ENCODE data around the gene MYLK2. TPM values are rescaled to one million over a fixed set of nuclear protein-coding genes. Genes with fewer than 3 reads are reported as not detected.

MYLK2 gene
- total and polyA plus RNA-seq, 2 of the 4 experiments (the other 2 are of a cell fraction), result 0.18 to 0.27 TPM

- TF ChIP-seq CEBPB (IDR thresholded peaks at IDR 0.05; ENCODE audit: low read depth, low read length), result no peak
- TF ChIP-seq MXI1 (IDR thresholded peaks at IDR 0.05; ENCODE audit: borderline replicate concordance, low read depth, low read length), result no peak
Measured at GRCh38 chr20:31883829-31884228, 64.7 kb downstream of the MYLK2 start (continued).

Small RNA genes within 50 kb of the gene (microRNA-seq; reads per million reads assigned to microRNA genes)
- gene AL160175.1 (ENCODE audit: insufficient read depth, insufficient read length), result not detected

Small RNA genes within 50 kb of the gene (small RNA-seq; reads per million reads assigned to genes)
- gene AL160175.1, result 0 reads per million in 5 experiments

Other genes with a start within 250 kb of the MYLK2 start
- 174 and 186 TPM in 2 replicates for gene ID1, start 214.1 kb upstream of the MYLK2 start, total RNA-seq (2012; rRNA removed)
- gene ID1, start 214.1 kb upstream of the MYLK2 start, polyA plus RNA-seq (2012; rRNA removed), result 148 and 156 TPM in 2 replicates
- not detected in 2 replicates for gene COX4I2, start 181.4 kb upstream of the MYLK2 start, total RNA-seq (2012; rRNA removed)
- gene COX4I2, start 181.4 kb upstream of the MYLK2 start, polyA plus RNA-seq (2012; rRNA removed), result not detected in 2 replicates
- gene BCL2L1, start 96.5 kb upstream of the MYLK2 start, total RNA-seq (2012; rRNA removed), result 41.9 and 45.5 TPM in 2 replicates
- 40.2 and 41.9 TPM in 2 replicates for gene BCL2L1, start 96.5 kb upstream of the MYLK2 start, polyA plus RNA-seq (2012; rRNA removed)
- gene TPX2, start 80.1 kb upstream of the MYLK2 start, total RNA-seq (2012; rRNA removed), result 72.2 and 82.2 TPM in 2 replicates
- gene TPX2, start 80.1 kb upstream of the MYLK2 start, polyA plus RNA-seq (2012; rRNA removed), result 27.6 and 28.5 TPM in 2 replicates
- gene FOXS1, start 26.2 kb downstream of the MYLK2 start, total RNA-seq (2012; rRNA removed), result not detected in 2 replicates
- not detected in 2 replicates for gene FOXS1, start 26.2 kb downstream of the MYLK2 start, polyA plus RNA-seq (2012; rRNA removed)
- gene DUSP15, start 51.2 kb downstream of the MYLK2 start, total RNA-seq (2012; rRNA removed), result not detected in 2 replicates
- not detected in 2 replicates for gene DUSP15, start 51.2 kb downstream of the MYLK2 start, polyA plus RNA-seq (2012; rRNA removed)
- not detected in 2 replicates for gene TTLL9, start 51.3 kb downstream of the MYLK2 start, total RNA-seq (2012; rRNA removed)
- not detected in 2 replicates for gene TTLL9, start 51.3 kb downstream of the MYLK2 start, polyA plus RNA-seq (2012; rRNA removed)
- 5.0 and 5.8 TPM in 2 replicates for gene PDRG1, start 132.7 kb downstream of the MYLK2 start, total RNA-seq (2012; rRNA removed)
- gene PDRG1, start 132.7 kb downstream of the MYLK2 start, polyA plus RNA-seq (2012; rRNA removed), result 15.7 and 16.0 TPM in 2 replicates
- gene XKR7, start 148.8 kb downstream of the MYLK2 start, total RNA-seq (2012; rRNA removed), result not detected in 2 replicates
- gene XKR7, start 148.8 kb downstream of the MYLK2 start, polyA plus RNA-seq (2012; rRNA removed), result not detected in 2 replicates
- not detected in 2 replicates for gene CCM2L, start 191.1 kb downstream of the MYLK2 start, total RNA-seq (2012; rRNA removed)
- not detected in 2 replicates for gene CCM2L, start 191.1 kb downstream of the MYLK2 start, polyA plus RNA-seq (2012; rRNA removed)
- not detected in 2 replicates for gene HCK, start 232.9 kb downstream of the MYLK2 start, total RNA-seq (2012; rRNA removed)
- not detected in 2 replicates for gene HCK, start 232.9 kb downstream of the MYLK2 start, polyA plus RNA-seq (2012; rRNA removed)

All from IMR-90 (cell line).